ENCODE results near the gene CENPM. TPM values are rescaled to one million over a fixed set of nuclear protein-coding genes. Genes with fewer than 3 reads are reported as not detected.

Gene CENPM
- total RNA-seq, 2 donors from 2014 or later, result 72.8 to 108 TPM

DNA sequence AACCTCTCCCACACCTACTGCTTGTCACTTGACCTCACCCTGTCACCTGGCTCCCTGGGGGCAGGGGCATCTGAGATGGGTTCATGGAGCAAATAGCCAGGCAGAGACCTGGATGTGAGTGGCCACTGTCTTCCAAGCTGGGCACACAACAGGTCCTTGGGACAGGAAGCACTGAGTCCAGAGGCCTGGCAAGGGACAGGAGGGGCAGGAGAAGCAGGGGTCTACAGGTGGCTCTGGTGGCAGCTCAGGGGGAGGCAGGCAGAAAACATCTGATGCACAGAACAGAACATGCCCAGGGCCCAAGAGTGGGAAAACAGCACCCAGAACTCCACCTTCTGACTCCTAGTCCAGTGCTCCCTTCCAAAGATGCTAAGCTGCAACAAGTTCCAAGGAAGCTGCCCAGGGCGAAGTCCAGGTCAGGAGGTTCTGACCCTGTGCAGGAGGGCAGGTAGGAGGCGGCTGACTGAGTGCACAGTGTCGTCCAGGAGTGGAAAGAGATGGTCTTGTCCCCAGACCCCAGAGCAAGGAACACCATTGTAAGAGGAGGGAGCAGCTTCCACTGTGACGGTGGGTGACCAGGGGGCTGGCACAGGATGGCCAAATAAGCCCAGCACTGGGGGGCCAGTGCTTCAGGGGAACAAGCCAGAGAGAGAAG is 23.9 kb downstream of the CENPM start:
- Mint-ChIP-seq H3K36me3 (no peaks in the 10 kb centered on the region), H3K27ac (no peak overlapping the region), H3K9me3 (no peaks in the 10 kb centered on the region)
- DNase-seq (ENCODE audit: low spot score in 2 of 2), result no peak
- no peak for ATAC-seq

DNA sequence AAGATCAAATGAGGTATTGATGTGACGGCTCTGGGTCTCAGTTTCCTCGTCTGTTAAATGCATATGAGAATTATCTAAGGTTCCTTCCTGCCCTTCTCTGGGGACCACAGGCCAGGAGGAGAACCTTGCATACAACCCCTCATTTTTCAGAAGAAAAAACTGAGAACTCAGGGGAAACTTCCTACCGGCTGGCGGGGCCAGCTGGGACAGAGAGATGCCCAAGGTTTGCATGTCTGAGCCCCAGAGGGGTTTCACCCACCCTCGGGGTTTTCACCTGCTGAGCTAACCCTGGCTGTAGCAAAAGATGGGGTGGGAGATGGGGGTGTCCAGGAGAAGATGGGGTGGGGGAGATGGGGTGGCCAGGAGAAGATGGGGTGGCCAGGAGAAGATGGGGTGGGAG is 24.6 kb downstream of the CENPM start:
- ATAC-seq (no peak), DNase-seq (ENCODE audit: low spot score in 2 of 2) (no peak)
- Mint-ChIP-seq H3K9me3 (no peaks in the 10 kb centered on the region), H3K36me3 (no peaks in the 10 kb centered on the region), H3K27ac (no peak overlapping the region)

DNA sequence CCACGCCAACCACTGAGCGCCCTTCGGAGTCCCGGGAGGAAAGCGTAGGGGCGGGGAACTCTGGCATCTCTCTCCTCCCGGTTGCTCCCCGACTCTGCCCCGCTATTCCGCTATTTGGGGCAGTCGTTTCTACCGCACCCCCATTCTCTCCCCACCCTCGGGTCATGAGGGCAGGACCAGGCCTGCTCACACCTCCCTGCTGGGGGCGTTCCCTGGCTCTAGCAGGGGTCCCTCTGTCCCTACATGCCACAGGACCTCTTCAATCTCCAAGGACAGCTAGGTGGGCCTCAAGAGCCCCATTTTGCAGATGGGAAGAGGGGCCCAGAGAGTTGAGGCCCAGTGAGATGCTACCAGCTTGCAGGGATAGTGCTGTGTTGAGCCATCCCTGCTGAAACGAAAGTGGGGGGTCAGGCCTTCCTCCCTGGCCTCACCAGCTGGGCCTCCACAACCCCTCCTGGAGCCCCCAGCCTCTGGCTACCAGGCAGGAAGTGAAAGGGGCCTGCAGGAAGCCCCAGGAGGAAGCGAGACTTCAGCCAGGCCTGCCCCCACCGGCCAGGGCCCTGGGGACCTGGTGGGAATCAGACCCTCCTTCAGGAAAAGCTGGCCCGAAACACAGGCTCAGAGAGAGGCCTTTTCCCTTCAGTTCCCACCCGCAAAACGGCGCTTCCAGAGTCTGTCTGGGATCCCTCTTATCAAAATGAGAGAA is 26.5 kb downstream of the CENPM start:
- Mint-ChIP-seq H3K36me3 (no peaks in the 10 kb centered on the region), H3K27ac (peak overlapping the region in 1 of 2 donors; percentile 29), H3K9me3 (no peaks in the 10 kb centered on the region)
- DNase-seq (ENCODE audit: low spot score in 2 of 2), result no peak
- ATAC-seq, result no peak

DNA sequence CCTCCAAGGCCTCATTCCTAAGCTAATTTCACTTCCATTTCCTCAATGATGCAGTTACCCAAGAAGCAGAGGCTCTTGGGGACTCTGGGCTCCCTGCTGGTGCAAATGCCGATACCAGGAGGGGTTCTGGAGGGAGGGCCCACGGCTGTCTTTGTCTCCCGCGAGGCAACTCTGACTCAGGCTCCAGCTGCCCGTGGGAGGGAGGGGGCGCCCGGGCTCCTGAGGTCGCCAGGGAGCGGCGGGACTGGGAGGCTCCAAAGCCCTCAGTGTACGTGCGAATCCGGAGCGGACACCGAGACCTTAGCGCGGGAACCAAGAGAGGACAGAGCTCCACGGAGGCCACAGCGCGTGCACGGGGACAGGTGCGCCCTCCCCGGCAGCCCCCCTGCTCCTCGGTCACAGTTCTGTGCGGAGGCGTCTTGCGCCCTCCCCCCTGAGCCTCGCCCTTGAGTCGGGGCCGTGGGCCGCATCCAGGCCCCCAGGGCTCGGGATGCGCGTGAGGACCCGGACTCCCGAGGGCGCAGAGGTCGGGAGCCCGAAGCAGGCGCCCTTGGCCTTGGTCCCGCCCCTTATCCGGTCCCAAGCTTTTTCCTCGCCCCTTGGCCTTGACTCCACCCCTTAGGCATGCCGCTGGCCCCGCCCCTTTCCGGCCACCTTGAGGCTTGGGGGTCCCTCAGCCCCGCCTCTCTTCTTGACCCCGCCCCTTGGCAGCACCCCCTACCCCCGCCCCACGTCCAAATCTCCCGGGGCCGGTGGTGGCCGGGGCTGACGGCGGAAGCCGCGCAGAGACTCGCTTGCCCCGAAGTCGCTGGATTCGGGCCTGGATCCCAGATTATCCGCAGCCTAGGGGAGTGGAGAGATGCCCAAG is 27.4 kb downstream of the CENPM start:
- no peak overlapping the region for H3K27ac Mint-ChIP-seq
- ATAC-seq, result peak; percentile 44 to 55
- H3K9me3 Mint-ChIP-seq, result no peaks in the 10 kb centered on the region
- DNase-seq (ENCODE audit: low spot score in 2 of 2), result no peak
- no peaks in the 10 kb centered on the region for H3K36me3 Mint-ChIP-seq

- Mint-ChIP-seq H3K27ac (peak overlapping the region in 1 of 2 donors; percentile 7), H3K36me3 (no peaks in the 10 kb centered on the region), H3K9me3 (no peaks in the 10 kb centered on the region)
- ATAC-seq, result no peak
- DNase-seq (ENCODE audit: low spot score in 2 of 2), result no peak
These were observed 28.8 kb downstream of the CENPM start for GRCh38 chr22:41917903-41918791.

DNA sequence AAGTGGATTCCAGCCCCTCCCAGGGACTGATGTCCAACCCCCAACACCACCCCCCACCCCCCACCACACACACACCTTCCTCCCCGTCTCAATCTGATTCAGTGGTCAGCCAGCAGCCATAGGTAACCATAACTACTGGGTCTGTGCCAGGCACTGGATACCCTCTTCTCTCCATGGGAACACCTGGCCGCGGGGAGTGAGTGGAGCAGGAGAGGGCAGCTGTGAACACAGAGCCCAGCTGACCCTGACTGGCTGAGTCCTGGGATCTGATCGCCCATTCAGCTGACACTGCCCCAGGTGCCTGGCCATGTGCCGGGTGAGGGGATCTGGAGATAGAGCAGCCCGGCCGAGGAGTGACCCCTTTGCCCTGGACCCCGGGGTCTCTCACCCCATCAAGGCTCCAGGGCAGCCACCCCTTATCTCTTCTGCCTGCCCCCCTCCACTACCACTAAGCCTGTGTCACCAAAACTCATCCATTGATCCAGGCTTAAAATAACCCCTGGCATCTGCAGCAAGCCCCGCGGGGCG is 29.5 kb downstream of the CENPM start:
- ATAC-seq (no peak), DNase-seq (ENCODE audit: low spot score in 2 of 2) (no peak)
- no peak overlapping the region for H3K27ac Mint-ChIP-seq
- H3K36me3 Mint-ChIP-seq, result no peaks in the 10 kb centered on the region
- no peaks in the 10 kb centered on the region for H3K9me3 Mint-ChIP-seq

GRCh38 chr22:41916745-41917358 is 30.1 kb downstream of the CENPM start:
- DNase-seq (ENCODE audit: low spot score in 2 of 2) (no peak), ATAC-seq (no peak)
- Mint-ChIP-seq H3K27ac (no peak overlapping the region), H3K36me3 (no peaks in the 10 kb centered on the region), H3K9me3 (no peaks in the 10 kb centered on the region)

- ATAC-seq (no peak), DNase-seq (ENCODE audit: low spot score in 2 of 2) (no peak)
- Mint-ChIP-seq H3K27ac (no peak overlapping the region), H3K36me3 (no peaks in the 10 kb centered on the region), H3K9me3 (no peaks in the 10 kb centered on the region)
These were observed 31.0 kb downstream of the CENPM start for GRCh38 chr22:41915786-41916493.

GRCh38 chr22:41915035-41915785 is 31.7 kb downstream of the CENPM start, which contains the start of gene SHISA8:
TSS of gene SHISA8 (minus strand) at chr22:41915074. CDS start at chr22:41914667, 407 bp downstream.
- peak; percentile 42 to 46 for ATAC-seq
- Mint-ChIP-seq H3K36me3 (no peaks in the 10 kb centered on the region), H3K27ac (no peak within 1 kb of the TSS), H3K9me3 (no peaks in the 10 kb centered on the region)
- DNase-seq (ENCODE audit: low spot score in 2 of 2), result peak in 1 of 2 donors; percentile 65

DNA sequence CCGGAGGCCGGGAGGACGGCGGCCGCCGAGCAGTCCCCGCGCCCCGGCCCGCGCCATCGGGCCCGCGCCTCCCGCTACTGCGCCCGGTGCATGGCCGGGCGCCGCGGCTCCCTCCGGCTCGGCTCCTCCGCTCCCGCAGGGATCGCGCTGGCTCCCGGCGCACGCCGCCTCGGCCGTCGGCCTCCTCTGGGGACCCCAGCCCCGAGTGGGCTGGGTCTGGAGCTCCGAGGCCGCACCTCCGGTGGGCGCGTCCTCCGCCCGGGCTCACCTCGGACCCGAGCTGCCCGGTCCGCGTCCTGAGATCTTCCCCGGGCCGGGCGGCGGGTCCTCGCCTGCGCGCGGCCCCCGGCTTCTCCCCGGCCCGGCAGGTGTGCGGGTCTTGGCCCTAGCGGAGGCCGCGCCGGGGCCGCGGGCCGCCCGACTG is 32.3 kb downstream of the CENPM start:
- H3K36me3 Mint-ChIP-seq, result no peaks in the 10 kb centered on the region
- no peak for DNase-seq (ENCODE audit: low spot score in 2 of 2)
- H3K9me3 Mint-ChIP-seq, result no peaks in the 10 kb centered on the region
- no peak for ATAC-seq
- H3K27ac Mint-ChIP-seq, result no peak overlapping the region

GRCh38 chr22:41913842-41914534 is 33.0 kb downstream of the CENPM start:
- Mint-ChIP-seq H3K9me3 (no peaks in the 10 kb centered on the region), H3K27ac (no peak overlapping the region), H3K36me3 (no peaks in the 10 kb centered on the region)
- peak in 1 of 2 donors; percentile 4 for ATAC-seq
- DNase-seq (ENCODE audit: low spot score in 2 of 2), result no peak

GRCh38 chr22:41913040-41913719 is 33.8 kb downstream of the CENPM start:
- no peaks in the 10 kb centered on the region for H3K9me3 Mint-ChIP-seq
- ATAC-seq, result no peak
- no peaks in the 10 kb centered on the region for H3K36me3 Mint-ChIP-seq
- DNase-seq (ENCODE audit: low spot score in 2 of 2), result no peak
- no peak overlapping the region for H3K27ac Mint-ChIP-seq

DNA sequence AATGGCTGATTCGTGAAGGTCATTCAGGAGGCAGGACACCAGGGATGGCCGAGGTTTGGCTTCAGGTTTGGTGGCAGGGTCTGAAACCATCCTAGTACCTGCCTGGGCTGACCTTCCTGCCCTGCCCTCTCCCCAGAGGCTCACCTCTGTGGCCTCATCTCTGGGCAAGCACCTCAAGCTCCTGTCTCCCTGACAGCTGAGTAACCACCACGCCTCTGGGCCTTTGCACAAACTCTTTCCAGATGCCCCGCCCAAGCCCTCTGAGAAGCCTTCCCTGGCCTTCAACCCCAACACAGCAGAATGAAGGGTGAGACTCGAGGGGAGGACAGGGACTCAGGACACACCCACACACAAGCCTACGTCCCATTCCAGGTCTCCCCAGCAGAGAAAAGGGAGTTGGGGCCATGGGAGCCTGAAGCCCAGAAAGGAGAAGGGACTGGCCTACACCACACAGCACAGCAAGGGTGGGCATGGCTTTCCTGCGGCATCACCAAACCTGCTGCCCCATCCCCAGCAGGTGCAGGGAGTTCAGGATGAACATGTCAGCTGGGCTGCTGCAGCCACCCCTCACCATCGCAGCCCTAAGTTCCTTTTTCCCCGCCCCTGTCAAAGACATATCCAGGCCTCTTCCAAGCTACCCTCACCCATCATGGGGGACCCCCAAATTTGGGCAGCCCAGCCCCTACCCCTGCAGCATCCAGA is 34.5 kb downstream of the CENPM start:
- DNase-seq (ENCODE audit: low spot score in 2 of 2), result no peak
- no peak for ATAC-seq
- H3K9me3 Mint-ChIP-seq, result no peaks in the 10 kb centered on the region
- peak overlapping the region in 1 of 2 donors; percentile 52 for H3K27ac Mint-ChIP-seq
- H3K36me3 Mint-ChIP-seq, result no peaks in the 10 kb centered on the region

Data from activated naive CD4-positive, alpha-beta T cell treated with anti-CD3 and anti-CD28 coated beads, Interleukin-2, amount 50 U/mL, for 72 hours (primary cell).